PC-3 (cell line): ENCODE measurements around the gene OSTC.

Source experiments
- CTCF ChIP-seq: fragments of 300-600 bp; sonication (generic); conservative IDR thresholded peaks from 2 replicates; pipeline ENCODE4 v1.5.1; 2017; ENCODE audit warnings: antibody characterized with exemption, low read depth, mild to moderate bottlenecking, low read length
- EZH2phosphoT487 ChIP-seq: fragments of 300-600 bp; sonication (generic); IDR thresholded peaks from 2 replicates; pipeline ENCODE4 v1.6.1; 2018; ENCODE audit warnings: mild to moderate bottlenecking, antibody characterized with exemption, low read length, borderline replicate concordance

- TF ChIP-seq CTCF = no peak
- no peak for TF ChIP-seq EZH2phosphoT487
Measured at GRCh38 chr4:108695062-108695461, 44.7 kb downstream of the OSTC start.
